GM19455 (cell line): Measurements from ENCODE around the gene GTF2IRD2.
"Not testable (repeated sequence)": the region's sequence is repeated elsewhere in the genome, so short reads cannot be mapped to it uniquely, and the experiment has no call there.

Experiments used
- ATAC-seq: cut with Tn5 transposase; IDR thresholded peaks from one replicate; pipeline ENCODE4 v1.9.1; 2021; ENCODE audit not compliant: unreplicated experiment

GTF2IRD2 gene

DNA sequence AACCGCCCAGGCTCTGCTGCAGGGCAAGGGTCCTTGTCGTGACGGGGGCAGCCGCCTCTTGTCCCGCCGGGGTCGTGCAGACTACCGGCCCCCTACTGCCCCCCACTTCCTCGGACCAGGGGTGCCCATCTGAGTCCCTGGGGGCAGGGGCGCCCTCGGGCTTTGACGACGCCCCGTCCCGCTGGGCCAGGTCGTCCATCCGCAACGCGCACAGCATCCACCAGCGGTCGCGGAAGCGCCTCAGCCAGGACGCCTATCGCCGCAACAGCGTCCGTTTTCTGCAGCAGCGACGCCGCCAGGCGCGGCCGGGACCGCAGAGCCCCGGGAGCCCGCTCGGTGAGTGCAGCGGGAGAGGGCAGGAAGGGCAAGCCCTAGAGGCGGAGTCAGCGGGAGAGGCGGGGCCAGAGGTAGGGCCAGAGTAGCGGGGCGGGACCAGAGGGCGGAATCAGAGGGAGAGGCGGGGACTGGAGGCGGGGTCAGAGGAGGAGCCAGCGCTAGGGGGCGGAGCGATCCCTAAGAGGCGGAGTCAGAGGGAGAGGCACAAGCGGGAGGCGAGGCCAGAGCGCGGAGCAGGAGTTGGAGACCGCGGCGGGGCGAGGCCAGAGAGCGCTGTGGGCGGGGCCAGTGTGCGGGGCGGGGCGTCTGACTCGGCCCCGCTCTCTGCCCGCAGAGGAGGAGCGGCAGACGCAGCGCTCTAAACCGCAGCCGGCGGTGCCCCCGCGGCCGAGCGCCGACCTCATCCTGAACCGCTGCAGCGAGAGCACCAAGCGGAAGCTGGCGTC, 62.8 kb downstream of the GTF2IRD2 start:
- peak; percentile 89 for ATAC-seq

DNA sequence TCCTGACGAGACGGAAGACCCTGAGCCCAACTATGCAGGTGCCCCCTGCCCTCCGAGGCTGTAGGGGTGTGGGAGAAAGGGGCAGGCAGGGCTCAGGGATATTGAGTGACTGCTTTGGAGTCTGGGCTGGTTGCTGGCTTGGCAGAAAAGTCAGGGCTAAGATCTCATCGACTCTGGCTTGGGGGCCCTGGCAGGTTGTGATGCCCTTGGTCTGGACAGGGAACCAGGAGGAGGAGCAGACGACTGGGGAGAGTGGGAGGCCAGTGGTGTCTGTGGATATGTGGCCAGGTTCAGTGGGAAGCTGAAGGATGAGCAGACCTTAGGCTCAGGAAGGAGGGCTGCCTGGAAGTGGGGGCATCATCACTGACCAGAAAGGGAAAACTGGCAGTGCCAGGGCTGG, 67.8 kb downstream of the GTF2IRD2 start:
- not testable (repeated sequence) for ATAC-seq

DNA sequence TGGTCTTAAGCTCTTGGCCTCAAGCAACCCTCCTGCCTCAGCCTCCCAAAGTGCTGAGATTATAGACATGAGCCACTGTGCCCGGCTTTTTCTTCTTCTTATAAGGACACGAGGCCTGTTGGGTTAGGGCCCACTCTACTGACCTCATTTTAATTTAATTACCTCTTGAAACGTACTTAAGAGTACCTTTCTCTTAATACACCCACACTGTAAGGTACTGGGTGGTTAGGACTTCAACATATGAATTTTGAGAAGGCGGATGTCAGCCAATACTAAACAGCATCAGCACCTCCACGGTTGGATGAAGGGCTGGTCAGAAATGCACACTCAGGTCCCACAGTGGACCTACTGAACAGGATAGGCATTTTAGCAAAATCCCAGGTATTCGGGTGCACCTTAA, 69.7 kb downstream of the GTF2IRD2 start:
- ATAC-seq = not testable (repeated sequence)

DNA sequence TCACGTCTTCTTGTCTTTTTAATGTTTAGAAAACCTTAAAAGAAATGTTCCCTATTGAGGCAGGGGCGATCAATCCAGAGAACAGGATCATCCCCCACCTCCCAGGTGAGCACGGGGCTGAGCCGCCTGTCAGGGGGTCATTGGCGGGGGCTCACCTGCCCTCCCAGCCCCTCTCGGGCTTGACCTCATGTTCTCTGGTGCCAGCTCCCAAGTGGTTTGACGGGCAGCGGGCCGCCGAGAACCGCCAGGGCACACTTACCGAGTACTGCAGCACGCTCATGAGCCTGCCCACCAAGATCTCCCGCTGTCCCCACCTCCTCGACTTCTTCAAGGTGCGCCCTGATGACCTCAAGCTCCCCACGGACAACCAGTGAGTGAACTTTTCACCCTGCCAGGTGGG, 72.4 kb downstream of the GTF2IRD2 start:
- ATAC-seq = not testable (repeated sequence)

DNA sequence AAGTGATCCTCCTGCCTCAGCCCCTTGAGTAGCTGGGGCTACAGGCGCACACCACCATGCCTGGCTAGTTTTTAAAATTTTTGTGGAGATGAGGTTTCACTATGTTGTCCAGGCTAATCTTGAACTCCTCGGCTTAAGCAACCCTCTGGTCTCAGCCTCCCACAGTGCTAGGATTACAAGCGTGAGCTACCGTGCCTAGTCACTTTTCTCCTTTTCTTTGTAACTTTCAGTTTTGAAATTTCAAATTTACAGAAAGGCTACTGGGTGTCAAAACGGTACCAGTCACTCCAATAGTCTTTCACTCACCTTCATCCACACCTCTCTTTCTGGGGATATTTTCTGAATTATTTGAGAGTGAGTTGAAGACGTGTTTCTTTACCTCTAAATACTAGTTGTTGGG, 76.3 kb downstream of the GTF2IRD2 start:
- ATAC-seq = peak; percentile 35

DNA sequence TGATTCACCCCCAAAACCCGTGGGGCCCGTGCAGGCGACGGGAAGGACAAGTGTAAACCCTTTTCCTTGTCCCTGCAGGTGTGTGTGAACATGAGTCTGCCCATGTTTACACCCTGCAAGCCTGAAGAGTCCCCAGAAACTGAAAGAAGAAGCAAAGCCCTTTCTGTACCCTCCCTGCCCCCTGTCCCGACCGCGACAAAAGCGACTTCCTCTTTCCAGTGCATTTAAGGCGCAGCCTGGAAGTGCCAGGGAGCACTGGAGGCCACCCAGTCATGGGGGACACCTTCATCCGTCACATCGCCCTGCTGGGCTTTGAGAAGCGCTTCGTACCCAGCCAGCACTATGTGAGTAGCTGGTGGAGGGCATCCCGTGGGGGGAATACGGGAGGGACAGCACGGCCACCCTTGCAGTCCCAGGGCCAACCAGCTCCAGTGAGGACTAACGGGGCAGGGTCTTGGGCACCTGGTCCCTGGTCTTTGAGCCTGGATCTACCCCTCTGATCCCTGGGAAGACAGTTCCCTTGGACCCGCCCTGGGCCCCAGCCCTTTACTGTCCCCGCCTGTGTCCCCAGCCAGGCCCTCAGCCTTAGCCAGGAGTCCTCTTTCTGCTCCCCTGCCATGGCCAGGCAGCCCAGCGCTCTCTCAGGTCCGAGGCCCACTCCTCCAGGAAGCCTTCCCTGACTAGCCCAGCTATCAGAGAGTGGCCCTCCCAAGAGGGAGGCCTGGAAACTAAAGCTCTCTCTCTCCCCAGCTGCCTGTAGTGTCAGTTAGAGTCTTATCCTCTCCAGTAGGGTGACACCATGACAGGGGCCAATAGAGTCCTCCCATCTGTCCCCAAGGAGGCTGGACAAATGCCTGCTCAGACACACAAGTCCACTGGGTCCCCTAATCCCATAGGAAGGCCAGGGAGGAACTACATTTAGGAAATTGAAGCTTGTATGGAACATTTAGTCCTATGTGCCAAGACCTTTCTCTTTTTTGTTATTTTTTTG, 77.3 kb downstream of the GTF2IRD2 start, which contains the start of gene NCF1:
TSS of gene NCF1 (plus strand) at position 252 of the 991 bp plus-strand sequence. CDS start at position 273, 21 bp downstream.
- peak; percentile 75 for ATAC-seq

DNA sequence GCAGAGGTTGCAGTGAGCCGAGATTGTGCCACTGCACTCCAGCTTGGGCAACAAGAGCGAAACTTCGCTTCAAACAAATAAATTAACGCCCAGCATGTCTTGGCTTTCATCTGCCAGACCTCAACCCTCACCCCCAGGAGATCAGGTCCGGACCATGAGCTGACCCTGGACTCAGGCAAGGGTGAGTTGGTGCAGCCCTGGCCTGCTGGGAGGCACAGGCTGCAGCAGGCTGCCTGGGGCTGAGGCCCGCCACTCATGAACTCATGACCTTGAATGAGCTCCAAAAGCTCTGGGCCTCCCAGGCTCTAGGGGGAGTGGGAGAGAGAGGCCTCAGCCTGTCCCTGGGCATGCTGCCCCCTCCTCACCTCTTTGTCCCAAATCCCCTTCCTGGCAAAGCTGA, 79.3 kb downstream of the GTF2IRD2 start:
- ATAC-seq = not testable (repeated sequence)

DNA sequence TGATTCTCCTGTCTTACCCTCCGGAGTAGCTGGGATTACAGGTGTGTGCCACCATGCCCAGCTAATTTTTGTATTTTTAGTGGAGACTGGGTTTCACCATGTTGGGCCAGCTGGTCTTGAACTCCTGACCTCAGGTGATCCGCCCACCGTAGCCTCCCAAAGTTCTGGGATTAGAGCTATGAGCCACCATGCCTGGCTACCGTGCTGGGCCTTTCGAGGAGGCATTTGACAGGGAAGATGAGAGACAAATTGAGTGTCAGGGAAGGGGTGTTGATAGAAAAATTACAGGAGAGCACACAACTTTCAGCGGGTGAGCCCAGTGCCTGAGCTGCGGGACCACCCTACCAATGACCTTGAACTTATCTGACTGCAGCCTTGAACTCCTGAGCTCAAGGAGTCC, 81.3 kb downstream of the GTF2IRD2 start:
- not testable (repeated sequence) for ATAC-seq

DNA sequence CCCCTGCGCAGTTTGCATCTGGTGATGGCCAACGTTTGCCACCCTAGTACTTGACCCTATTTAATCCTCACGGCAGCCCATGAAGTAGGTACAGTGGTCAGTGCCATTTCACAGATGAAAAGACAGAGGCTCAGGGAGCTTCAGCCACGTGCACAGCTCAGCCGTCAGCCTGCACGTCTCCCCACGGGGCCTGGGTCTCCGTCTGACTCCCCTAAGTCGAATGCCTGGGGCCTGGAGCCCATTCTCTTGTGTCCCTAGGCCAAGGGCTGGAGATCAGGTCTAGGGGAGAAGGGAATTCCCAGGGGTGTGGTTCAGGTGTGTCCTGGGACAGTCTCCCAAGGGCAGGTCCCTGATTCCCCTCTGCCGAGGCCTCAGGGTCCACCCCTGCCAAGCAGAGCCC, 84.4 kb downstream of the GTF2IRD2 start:
- ATAC-seq = not testable (repeated sequence)

DNA sequence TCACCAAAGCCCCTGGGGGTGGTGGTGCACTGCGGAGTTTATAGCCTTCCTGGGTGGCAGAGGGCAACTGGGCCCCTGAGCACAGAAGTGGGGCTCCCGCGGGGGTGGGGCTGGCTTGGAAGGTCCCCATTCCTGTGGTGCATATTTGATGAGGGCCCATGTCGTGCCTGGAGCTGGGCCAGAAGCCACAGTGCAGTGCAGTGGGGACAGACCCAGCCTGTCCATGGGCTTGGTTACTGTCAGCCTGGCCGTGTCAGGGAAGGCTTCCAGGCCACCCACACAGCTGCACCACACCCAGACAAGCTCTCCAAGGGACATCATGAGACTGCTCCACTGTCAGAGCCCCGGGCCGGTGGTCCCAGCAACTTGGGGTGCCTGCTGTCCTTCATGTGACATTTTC, 84.9 kb downstream of the GTF2IRD2 start:
- ATAC-seq = not testable (repeated sequence)

DNA sequence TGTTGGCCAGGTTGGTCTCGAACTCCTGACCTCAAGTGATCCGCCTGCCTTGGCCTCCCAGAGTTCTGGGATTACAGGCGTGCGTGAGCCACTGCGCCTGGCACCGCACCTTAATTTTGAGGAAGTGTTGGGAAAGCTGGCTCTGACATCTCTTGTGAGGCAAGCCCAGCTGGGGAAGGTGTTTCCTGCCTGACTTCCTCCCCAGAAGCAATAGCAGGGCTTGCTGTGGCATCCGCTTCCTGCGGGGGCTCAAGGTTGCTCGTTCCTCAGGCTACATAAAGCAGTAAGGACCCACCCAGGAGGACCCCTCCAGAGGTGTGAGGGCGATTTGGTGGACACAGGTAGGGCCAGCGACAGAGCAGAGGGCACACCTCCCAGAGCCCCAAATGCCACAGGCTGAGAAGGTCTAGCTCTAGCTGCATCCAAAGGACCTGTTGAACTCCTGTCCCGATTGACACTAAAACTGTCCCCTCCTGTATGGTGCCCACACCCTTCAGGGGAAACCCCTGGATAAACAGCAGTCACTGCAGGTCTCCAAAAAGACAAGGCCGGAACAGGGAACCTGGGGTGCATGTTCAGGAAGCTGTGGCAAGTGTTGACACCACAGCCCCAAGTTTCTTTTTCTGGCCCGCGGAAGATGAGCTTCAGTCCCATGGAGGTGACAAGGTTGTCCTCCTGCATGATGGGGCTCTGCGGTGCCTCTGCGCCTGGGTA, 86.0 kb downstream of the GTF2IRD2 start:
- ATAC-seq = peak; percentile 32

DNA sequence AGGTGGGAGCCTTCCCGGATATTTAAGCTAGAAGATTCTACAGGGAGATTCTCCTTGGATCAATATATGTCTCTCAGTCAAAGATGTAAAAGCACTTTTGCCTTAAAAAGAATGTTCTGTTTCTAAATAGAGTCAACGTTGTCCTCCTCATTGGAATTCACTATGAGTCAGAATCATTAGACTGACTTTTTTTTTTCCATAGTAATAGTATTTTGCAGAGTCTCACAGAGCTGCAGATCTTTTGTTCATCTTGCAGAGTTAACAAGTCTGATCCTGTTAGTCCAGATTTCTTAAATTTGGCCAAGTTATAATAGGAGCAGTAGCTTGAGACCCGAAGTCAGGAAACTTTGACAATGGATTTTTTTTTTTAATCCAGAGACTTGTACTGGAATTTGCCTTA, 92.4 kb downstream of the GTF2IRD2 start:
- ATAC-seq = not testable (repeated sequence)

DNA sequence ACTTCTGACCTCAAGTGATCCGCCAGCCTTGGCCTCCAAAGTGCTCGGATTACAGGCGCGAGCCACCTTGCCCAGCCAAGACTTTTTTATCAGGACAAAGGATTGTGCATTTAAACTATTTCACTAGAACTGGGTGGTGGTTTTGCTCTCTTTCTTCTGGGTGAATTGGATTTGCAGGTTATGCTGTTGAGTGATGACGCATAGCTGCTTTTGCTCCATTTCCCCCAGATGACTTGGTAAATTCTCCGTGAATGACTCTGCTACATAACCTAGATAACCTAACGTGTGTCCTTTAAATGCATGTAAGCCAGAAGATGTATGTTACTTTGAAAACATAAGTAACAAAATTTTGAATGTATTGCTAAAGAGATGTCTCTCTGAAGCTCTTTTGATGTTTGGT, 93.1 kb downstream of the GTF2IRD2 start:
- not testable (repeated sequence) for ATAC-seq

DNA sequence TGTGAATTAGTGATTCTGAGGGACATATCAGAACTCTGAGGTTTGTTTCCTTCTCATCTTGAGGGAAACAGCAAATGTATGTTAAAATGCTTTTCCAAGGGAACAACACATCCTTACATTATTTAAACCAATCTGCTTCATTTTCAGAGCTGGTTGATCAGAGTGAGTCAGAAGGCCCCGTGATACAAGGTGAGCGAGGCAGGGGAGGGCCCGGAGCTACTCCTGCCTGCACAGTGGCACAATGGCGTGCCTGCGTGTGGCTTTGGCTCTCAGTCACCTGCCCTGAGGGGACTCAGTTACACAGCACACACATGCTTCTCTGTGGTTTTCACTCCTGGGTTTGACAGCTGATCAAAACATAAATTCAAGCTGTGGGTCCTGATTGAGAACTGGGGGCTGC, 94.7 kb downstream of the GTF2IRD2 start:
- not testable (repeated sequence) for ATAC-seq

DNA sequence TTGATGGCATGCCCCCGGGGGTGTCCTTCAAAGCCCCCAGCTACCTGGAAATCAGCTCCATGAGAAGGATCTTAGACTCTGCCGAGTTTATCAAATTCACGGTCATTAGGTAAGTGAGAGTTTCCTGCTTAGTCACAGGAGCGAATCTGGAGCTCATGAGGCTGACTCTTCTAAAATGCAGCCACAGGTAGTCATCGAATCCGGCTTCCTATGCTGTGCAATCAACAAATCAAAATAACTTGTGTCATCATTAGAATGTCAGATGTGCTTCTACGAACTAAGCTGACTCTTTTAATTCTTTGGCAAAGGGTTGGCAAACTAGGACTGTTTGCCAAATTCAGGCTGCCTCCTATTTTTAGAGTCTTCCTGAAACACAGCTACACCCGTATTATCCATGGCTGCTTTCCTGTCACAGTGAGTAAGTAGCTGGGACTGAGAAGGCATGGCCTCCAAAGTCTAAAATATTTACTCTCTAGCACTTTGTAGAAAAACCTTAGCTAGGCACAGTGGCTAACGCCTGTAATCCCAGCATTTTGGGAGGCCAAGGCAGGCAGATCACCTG, 97.4 kb downstream of the GTF2IRD2 start:
- not testable (repeated sequence) for ATAC-seq
